DMS114 treated with DMSO at 0.1 percent for 48 hours (cell line): ENCODE results near the gene QRFP.
"Not testable (repeated sequence)": the region's sequence is repeated elsewhere in the genome, so short reads cannot be mapped to it uniquely, and the experiment has no call there.

Experiments used
- DNase-seq: peaks from one replicate; lab custom pipeline; 2025; ENCODE audit not compliant: unreplicated experiment; lab: John Stamatoyannopoulos, UW

Gene QRFP

DNA sequence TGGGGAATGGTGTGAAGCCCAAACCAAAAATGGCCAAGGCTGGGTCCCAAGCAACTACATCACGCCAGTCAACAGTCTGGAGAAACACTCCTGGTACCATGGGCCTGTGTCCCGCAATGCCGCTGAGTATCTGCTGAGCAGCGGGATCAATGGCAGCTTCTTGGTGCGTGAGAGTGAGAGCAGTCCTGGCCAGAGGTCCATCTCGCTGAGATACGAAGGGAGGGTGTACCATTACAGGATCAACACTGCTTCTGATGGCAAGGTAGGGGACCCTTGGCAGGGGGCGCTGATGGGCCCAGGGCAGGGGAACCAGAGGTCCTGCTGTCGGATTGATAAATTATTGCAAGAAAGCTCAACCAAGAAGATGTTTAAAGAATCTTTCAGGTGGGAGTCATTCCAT lies 41.8 kb downstream of the QRFP start:
- no peak for DNase-seq

DNA sequence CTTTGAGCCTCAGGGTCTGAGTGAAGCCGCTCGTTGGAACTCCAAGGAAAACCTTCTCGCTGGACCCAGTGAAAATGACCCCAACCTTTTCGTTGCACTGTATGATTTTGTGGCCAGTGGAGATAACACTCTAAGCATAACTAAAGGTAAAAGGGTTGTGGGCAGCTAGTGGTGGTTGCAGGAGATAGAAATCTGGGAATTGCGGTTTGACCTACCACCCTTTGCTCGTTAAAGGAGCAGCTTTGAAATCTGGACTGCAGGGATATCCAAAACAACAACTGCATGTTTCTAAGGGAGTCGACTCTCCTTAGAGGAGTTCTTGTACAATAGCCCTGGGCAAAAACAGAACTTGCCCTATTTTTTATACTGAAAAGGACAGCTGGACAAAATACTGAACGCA lies 42.5 kb downstream of the QRFP start:
- no peak for DNase-seq

DNA sequence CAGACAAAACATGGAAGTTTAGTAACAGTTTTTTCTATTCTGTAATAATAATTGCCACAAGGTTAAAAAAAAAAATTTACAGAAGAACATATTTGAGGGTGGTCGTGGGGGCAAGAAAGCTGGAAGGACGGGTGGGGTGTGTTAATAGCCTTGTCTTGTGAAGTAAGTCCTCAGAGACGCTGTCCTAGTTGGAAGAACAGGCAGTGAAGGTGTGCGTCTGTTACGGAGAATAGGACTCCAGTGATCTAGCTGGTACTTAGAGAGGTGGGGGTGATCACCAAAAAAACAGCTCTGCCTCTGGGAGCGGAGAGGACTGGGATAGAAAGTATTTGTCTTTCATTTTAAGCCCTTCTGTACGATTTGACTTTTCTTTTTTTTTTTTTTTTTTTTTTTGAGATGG lies 43.8 kb downstream of the QRFP start:
- DNase-seq = no peak

DNA sequence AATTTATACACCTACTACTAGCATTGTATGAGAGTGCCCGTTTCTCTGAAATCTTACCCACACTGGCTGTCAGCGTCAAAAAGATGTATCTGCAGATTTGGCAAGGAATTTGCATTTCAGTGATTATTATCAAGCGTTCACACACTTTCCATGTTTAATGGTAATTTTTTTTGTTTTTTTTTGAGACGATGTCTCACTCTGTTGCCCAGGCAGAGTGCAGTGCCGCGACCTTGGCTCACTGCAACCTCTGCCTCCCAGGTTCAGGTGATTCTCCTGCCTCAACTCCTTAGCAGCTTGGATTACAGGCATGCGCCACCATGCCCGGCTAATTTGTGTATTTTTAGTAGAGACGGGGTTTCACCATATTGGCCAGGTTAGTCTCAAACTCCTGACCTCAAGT lies 47.3 kb downstream of the QRFP start:
- no peak for DNase-seq

DNA sequence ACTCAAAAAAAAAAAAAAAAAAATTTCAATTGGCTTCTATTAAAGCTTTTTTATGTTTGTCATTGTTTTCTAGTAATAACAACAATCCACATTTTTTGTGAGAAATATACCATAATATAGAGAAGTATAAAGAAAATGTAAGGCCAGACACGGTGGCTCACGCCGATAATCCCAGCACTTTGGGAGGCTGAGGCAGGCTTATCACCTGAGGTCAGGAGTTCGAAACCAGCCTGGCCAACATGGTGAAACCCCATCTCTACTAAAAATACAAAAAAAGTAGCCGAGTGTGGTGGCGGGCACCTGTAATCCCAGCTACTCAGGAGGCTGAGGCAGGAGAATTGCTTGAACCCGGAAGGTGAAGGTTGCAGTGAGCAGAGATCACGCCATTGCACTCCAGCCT lies 48.1 kb downstream of the QRFP start:
- not testable (repeated sequence) for DNase-seq

DNA sequence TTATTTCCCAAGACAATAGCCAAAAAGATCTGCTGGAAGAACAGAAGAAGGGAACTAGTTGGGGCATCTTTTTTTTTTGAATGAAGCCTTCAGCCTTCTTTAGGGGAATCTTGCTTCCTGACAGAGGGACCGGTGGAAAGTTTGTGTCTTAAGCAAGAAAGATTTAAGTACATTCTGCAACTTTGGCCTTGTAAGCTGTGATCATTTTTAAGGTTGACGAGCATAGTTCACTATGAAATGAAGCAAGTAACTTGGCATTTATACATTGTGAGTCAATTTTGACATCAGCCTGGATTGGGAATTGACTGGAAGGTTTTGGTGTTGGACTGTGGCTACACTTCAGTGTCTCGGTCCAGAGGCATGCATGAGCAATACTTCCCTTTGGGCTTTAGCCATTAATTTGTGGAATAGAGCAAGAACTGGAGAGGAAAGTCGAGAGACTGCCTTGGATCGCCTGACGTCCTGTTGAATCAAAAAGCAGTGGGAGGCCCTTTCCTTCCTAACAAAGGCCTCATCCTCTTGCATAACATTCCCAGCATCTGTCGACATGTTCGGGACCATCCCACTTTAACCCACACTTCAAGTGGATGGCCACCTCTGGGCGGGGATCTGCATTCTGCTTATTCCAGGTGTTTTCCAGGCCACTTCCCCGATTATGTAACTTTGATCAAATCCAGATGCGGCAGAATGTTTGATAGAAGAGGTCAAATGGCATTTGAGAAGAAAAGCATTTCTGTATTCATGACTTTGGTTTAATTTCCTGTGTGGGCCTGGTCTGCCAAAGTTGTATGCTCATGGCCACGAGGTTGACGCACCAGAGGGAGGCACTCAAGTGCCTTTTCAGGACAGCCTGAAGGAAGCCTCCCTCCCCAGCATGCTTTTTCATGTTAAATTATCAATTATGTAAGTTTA lies 49.0 kb downstream of the QRFP start:
- DNase-seq = no peak

DNA sequence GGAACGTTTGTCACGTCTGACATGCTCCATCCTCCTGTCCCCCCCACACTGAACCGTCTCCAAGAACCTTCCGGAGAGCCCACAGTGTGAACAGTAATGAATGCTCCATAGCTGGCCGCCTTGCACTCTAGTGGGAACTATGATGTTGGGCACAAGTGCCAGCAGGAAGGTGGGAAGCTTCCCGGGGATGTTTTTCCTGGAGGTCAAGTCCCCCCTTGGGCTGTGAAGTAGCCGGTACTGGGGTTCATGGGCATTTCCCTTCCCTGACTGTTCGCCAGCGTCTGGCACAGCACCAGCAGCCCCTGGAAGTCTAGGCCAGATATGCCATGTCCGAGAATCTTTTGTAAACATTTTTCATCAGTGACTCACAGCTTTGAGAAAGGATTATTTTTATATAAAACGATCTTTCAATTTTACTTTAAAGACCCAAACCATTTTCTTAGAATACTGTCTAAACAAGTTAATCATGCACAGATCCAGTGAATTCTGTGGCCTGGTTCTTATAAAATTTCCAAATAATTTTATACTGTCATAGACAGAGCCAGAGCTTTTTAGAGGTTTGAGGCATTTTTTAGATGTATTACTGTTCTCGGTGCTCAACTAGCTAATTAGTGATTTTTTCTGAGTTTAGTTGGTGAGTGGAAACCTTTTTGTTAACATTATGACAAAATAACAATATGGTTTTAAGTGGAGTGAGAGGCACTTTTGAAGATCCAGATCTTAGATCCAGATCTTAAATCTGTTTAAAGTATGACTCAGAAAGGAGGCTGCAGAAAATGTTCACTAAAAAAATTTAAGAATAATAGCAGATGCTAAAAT lies 49.9 kb downstream of the QRFP start:
- DNase-seq = no peak

DNA sequence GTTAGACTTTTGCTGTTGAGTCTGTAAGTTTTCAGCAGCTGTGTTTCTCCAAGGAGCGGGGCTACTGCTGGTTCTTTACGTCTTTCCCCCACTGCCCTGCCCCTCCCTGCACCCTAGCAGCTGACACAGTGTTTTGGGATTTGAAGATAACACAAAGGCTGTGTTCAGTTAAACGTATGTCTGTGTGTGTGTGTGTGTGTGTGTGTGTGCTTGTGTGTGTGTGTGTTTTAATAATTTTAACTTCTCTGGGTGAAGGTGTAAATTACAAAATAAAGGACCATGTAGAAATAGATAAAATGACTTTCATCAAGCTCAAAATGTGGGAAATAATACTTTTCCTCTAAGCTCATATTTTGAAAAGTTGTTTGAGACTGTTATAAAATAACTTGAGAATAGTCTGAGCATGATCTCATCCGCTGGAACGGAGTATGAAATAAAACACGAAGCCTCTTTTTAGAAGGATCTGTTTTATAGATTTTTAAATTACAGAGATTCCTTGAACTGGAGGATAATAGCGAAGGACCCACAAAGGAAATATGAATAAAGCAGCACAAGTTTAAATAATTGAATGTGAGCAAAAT lies 50.6 kb downstream of the QRFP start:
- no peak for DNase-seq

DNA sequence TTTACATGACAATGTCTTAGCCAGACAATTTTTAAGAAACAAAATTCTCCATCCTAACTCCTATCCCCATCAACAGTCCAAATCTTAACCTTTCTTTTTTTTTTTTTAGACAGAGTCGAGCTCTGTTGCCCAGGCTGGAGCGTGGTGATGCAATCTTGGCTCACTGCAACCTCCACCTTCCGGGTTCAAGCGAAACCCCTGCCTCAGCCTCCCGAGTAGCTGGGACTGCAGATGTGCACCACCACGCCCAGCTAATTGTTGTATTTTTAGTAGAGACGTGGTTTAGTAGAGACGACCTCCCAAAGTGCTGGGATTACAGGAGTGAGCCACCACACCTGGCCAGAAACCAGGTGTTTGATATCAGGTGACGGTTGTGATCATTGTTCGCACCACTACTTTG lies 51.4 kb downstream of the QRFP start:
- no peak for DNase-seq

DNA sequence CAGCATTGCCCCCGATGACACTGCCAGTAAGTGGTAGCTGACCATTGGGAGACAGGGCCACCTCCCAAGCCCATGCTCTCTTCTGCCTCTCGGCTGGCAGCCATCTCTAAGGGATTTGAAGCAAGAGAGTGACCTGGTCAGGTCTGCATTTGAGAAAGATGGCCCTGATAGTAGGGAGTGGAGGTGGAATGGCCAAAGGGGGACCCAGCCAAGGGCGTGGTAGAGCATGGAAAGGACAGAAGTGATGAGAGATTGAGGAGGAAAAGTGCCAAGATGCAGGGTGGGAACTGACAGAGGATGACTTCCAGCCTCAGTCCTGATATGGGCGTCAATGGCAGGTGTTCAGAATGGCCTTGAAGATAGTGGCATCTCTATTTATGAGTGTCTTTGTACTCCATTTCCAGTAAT lies 52.6 kb downstream of the QRFP start:
- DNase-seq = no peak

DNA sequence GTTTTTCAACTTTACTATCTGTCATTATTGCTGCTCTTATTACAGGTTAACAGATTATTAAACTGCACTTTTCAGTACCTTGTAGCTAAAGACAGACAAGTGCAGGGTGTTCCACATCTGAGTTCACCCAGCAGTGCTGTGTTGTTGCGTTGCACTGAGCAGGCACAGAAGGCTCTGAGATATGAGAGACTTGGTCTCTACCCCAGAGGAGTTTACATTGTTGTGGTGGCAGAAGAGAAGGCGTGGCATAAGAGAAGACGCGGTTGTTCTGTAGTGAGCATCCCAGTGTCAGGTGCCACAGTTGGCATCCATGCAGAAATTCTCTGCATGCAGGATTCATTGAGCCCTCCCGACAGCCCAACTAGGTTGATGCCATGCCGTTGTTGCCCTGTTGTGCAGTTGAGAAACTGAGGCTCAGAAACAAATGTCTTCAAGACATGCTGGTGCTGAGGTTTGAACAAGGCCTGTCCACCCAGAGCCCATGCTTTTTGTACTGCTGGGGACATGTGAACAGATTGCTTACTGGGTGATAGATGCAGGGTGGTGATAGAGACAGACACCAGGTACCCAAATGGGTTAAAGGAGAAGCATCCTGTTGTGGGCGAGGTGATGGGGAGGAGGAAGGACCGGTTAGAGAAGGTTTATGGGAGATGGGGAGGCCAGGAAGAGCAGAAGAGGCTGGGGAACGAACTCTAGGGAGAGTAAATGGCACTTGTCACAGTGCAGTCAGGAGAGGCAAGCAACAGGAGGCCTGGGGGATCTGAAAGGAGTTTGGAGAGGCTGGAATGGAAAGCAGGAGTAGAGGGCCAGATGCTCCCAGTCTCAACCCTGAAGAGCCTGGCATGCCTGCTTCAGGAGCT lies 53.3 kb downstream of the QRFP start:
- no peak for DNase-seq
